Measurements from ENCODE around the gene TUBB.
A peak's percentile ranks its signal among the peaks of the same experiment; 100 is the strongest.

Gene TUBB

DNA sequence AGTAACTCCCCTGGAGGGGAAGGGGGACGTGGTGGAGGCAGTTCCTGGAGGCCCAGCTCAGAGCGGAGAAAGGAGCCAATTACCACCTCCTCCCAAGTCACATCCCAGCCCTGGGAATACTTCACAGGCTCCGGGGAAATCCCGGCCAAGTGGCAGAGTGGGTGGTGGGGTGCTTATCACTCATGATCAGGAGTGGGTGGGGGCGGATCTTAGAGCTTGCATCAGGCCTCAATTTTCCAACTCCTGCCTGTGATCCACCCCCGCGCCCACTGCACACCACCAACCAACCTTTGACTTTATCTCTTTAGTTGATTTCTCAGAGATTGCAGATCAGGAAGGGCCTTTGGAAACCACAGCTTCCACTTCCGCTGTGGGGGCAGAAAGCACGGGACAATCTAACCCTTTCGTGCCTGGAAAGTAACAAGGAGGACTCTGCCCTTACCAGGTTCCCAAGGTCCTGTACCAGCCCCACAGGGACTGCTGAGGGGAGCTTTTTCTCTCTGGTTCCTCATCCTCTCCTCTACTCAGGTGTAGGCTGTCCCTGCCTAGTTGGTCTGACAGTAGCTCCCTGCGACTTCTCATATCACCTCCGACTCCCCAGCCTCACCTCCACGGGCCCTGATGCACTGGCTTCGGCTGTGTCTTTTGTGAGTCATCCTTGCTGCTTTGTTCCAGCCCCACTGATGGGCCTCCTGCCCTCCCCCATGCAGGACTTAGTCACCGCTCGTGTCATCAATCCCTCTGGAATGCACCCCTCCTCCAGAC, 49.1 kb downstream of the TUBB start (continued):
- TF ChIP-seq, protein P1, sequence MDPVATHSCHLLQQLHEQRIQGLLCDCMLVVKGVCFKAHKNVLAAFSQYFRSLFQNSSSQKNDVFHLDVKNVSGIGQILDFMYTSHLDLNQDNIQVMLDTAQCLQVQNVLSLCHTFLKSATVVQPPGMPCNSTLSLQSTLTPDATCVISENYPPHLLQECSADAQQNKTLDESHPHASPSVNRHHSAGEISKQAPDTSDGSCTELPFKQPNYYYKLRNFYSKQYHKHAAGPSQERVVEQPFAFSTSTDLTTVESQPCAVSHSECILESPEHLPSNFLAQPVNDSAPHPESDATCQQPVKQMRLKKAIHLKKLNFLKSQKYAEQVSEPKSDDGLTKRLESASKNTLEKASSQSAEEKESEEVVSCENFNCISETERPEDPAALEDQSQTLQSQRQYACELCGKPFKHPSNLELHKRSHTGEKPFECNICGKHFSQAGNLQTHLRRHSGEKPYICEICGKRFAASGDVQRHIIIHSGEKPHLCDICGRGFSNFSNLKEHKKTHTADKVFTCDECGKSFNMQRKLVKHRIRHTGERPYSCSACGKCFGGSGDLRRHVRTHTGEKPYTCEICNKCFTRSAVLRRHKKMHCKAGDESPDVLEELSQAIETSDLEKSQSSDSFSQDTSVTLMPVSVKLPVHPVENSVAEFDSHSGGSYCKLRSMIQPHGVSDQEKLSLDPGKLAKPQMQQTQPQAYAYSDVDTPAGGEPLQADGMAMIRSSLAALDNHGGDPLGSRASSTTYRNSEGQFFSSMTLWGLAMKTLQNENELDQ (tag by site-specific recombination; IDR thresholded peaks at IDR 0.05; ENCODE audit: low read depth): no peak
- no peak for TF ChIP-seq ZNF274 (IDR thresholded peaks at IDR 0.05; ENCODE audit: low read length)
- no peak for TF ChIP-seq ZNF274 (tag by site-specific recombination; IDR thresholded peaks at IDR 0.05; ENCODE audit: borderline replicate concordance)
- TF ChIP-seq ZNF202 (tag by site-specific recombination; IDR thresholded peaks at IDR 0.05; ENCODE audit: borderline replicate concordance): no peak
- TF ChIP-seq GLIS1 (tag by site-specific recombination; IDR thresholded peaks at IDR 0.05): peak; percentile 81
- no peak for TF ChIP-seq ZNF146 (tag by site-specific recombination; IDR thresholded peaks at IDR 0.05)
- no peak for TF ChIP-seq ZNF549 (tag by site-specific recombination; IDR thresholded peaks at IDR 0.05)
- TF ChIP-seq, protein P2, sequence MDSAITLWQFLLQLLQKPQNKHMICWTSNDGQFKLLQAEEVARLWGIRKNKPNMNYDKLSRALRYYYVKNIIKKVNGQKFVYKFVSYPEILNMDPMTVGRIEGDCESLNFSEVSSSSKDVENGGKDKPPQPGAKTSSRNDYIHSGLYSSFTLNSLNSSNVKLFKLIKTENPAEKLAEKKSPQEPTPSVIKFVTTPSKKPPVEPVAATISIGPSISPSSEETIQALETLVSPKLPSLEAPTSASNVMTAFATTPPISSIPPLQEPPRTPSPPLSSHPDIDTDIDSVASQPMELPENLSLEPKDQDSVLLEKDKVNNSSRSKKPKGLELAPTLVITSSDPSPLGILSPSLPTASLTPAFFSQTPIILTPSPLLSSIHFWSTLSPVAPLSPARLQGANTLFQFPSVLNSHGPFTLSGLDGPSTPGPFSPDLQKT (IDR thresholded peaks at IDR 0.05; ENCODE audit: borderline replicate concordance, low read depth, low read length): no peak
- no peak for TF ChIP-seq ZNF596 (tag by site-specific recombination; IDR thresholded peaks at IDR 0.05)
- TF ChIP-seq SALL2 (tag by site-specific recombination; IDR thresholded peaks at IDR 0.05; ENCODE audit: borderline replicate concordance): no peak
- TF ChIP-seq ZNF501 (tag by site-specific recombination; IDR thresholded peaks at IDR 0.05): no peak
- TF ChIP-seq, protein P3, sequence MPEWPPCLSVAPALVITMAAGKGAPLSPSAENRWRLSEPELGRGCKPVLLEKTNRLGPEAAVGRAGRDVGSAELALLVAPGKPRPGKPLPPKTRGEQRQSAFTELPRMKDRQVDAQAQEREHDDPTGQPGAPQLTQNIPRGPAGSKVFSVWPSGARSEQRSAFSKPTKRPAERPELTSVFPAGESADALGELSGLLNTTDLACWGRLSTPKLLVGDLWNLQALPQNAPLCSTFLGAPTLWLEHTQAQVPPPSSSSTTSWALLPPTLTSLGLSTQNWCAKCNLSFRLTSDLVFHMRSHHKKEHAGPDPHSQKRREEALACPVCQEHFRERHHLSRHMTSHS (tag by site-specific recombination; IDR thresholded peaks at IDR 0.05): no peak
- TF ChIP-seq TRIM28 (IDR thresholded peaks at IDR 0.05; ENCODE audit: borderline replicate concordance, low read length): no peak
- TF ChIP-seq, protein P4, sequence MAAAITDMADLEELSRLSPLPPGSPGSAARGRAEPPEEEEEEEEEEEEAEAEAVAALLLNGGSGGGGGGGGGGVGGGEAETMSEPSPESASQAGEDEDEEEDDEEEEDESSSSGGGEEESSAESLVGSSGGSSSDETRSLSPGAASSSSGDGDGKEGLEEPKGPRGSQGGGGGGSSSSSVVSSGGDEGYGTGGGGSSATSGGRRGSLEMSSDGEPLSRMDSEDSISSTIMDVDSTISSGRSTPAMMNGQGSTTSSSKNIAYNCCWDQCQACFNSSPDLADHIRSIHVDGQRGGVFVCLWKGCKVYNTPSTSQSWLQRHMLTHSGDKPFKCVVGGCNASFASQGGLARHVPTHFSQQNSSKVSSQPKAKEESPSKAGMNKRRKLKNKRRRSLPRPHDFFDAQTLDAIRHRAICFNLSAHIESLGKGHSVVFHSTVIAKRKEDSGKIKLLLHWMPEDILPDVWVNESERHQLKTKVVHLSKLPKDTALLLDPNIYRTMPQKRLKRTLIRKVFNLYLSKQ (tag by site-specific recombination; IDR thresholded peaks at IDR 0.05; ENCODE audit: borderline replicate concordance): no peak
- TF ChIP-seq ZNF785 (tag by site-specific recombination; IDR thresholded peaks at IDR 0.05): no peak
- TF ChIP-seq, protein P5, sequence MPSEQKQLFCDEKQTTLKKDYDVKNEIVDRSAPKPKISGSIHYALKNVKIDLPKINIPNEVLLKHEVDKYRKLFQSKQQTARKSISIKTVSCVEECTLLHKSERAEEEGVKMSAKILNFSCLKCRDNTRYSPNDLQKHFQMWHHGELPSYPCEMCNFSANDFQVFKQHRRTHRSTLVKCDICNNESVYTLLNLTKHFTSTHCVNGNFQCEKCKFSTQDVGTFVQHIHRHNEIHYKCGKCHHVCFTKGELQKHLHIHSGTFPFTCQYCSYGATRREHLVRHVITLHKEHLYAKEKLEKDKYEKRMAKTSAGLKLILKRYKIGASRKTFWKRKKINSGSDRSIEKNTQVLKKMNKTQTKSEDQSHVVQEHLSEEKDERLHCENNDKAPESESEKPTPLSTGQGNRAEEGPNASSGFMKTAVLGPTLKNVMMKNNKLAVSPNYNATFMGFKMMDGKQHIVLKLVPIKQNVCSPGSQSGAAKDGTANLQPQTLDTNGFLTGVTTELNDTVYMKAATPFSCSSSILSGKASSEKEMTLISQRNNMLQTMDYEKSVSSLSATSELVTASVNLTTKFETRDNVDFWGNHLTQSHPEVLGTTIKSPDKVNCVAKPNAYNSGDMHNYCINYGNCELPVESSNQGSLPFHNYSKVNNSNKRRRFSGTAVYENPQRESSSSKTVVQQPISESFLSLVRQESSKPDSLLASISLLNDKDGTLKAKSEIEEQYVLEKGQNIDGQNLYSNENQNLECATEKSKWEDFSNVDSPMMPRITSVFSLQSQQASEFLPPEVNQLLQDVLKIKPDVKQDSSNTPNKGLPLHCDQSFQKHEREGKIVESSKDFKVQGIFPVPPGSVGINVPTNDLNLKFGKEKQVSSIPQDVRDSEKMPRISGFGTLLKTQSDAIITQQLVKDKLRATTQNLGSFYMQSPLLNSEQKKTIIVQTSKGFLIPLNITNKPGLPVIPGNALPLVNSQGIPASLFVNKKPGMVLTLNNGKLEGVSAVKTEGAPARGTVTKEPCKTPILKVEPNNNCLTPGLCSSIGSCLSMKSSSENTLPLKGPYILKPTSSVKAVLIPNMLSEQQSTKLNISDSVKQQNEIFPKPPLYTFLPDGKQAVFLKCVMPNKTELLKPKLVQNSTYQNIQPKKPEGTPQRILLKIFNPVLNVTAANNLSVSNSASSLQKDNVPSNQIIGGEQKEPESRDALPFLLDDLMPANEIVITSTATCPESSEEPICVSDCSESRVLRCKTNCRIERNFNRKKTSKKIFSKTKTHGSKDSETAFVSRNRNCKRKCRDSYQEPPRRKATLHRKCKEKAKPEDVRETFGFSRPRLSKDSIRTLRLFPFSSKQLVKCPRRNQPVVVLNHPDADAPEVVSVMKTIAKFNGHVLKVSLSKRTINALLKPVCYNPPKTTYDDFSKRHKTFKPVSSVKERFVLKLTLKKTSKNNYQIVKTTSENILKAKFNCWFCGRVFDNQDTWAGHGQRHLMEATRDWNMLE (tag by site-specific recombination; conservative IDR thresholded peaks at IDR 0.05; ENCODE audit: low read depth): no peak
- TF ChIP-seq, protein P6, sequence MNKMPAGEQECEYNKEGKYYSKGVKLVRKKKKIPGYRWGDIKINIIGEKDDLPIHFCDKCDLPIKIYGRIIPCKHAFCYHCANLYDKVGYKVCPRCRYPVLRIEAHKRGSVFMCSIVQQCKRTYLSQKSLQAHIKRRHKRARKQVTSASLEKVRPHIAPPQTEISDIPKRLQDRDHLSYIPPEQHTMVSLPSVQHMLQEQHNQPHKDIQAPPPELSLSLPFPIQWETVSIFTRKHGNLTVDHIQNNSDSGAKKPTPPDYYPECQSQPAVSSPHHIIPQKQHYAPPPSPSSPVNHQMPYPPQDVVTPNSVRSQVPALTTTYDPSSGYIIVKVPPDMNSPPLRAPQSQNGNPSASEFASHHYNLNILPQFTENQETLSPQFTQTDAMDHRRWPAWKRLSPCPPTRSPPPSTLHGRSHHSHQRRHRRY (tag by site-specific recombination; IDR thresholded peaks at IDR 0.05): no peak; the same call in 1 of the 2 replicates
- TF ChIP-seq ZNF292 (tag by site-specific recombination; IDR thresholded peaks at IDR 0.05; ENCODE audit: borderline replicate concordance, low read depth): no peak
- TF ChIP-seq ZNF175 (tag by site-specific recombination; IDR thresholded peaks at IDR 0.05): no peak
- TF ChIP-seq, protein P7, sequence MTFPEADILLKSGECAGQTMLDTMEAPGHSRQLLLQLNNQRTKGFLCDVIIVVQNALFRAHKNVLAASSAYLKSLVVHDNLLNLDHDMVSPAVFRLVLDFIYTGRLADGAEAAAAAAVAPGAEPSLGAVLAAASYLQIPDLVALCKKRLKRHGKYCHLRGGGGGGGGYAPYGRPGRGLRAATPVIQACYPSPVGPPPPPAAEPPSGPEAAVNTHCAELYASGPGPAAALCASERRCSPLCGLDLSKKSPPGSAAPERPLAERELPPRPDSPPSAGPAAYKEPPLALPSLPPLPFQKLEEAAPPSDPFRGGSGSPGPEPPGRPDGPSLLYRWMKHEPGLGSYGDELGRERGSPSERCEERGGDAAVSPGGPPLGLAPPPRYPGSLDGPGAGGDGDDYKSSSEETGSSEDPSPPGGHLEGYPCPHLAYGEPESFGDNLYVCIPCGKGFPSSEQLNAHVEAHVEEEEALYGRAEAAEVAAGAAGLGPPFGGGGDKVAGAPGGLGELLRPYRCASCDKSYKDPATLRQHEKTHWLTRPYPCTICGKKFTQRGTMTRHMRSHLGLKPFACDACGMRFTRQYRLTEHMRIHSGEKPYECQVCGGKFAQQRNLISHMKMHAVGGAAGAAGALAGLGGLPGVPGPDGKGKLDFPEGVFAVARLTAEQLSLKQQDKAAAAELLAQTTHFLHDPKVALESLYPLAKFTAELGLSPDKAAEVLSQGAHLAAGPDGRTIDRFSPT (tag by site-specific recombination; IDR thresholded peaks at IDR 0.05): peak; percentile 62
- no peak for TF ChIP-seq ZNF514 (tag by site-specific recombination; IDR thresholded peaks at IDR 0.05)
- TF ChIP-seq, protein P8, sequence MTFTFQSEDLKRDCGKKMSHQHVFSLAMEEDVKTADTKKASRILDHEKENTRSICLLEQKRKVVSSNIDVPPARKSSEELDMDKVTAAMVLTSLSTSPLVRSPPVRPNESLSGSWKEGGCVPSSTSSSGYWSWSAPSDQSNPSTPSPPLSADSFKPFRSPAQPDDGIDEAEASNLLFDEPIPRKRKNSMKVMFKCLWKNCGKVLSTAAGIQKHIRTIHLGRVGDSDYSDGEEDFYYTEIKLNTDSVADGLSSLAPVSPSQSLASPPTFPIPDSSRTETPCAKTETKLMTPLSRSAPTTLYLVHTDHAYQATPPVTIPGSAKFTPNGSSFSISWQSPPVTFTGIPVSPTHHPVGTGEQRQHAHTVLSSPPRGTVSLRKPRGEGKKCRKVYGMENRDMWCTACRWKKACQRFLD (tag by site-specific recombination; IDR thresholded peaks at IDR 0.05): no peak
- TF ChIP-seq ZNF133 (tag by site-specific recombination; IDR thresholded peaks at IDR 0.05): no peak
